HCT116 (cell line): ENCODE data around the gene ADAMTS13.

Experiments
- EZH2 ChIP-seq: fragments of 200-600 bp; sonication (generic); IDR thresholded peaks from 2 replicates; pipeline ENCODE4 v1.6.1; 2017; ENCODE audit warnings: antibody characterized with exemption, mixed run types
- EZH2phosphoT487 ChIP-seq: fragments of 200-600 bp; IDR thresholded peaks from 2 replicates; pipeline ENCODE4 v1.6.1; 2018; ENCODE audit warnings: antibody characterized with exemption, borderline replicate concordance
- POLR2A ChIP-seq: IDR thresholded peaks from 2 replicates; pipeline ENCODE4 v1.7.0; 2011; ENCODE audit warnings: borderline replicate concordance; ENCODE audit not compliant: insufficient read depth, insufficient read length; ENCODE audit errors: extremely low read depth
- POLR2AphosphoS5 ChIP-seq: IDR thresholded peaks from 2 replicates; pipeline ENCODE4 v1.6.1; 2011; ENCODE audit warnings: mild to moderate bottlenecking, low read depth, low read length, moderate library complexity
- RAD21 ChIP-seq: IDR thresholded peaks from 2 replicates; pipeline ENCODE4 v1.6.1; 2012; ENCODE audit warnings: low read depth, mild to moderate bottlenecking
- SIN3A ChIP-seq: IDR thresholded peaks from 2 replicates; pipeline ENCODE4 v1.6.1; 2012; ENCODE audit warnings: low read depth
- TCF7L2 ChIP-seq: IDR thresholded peaks from 2 replicates; pipeline ENCODE4 v1.7.0; 2011; ENCODE audit warnings: borderline replicate concordance, inconsistent platforms; ENCODE audit not compliant: insufficient read depth, insufficient read length; ENCODE audit errors: extremely low read depth
- YY1 ChIP-seq: IDR thresholded peaks from 2 replicates; pipeline ENCODE4 v1.6.1; 2011; ENCODE audit warnings: low read length, low read depth, moderate library complexity, mild to moderate bottlenecking; ENCODE audit not compliant: insufficient replicate concordance; ENCODE audit errors: extremely low read depth
- TF ChIP-seq, protein P1 (sequence below), 3 experiments: fragments of 200-600 bp in 1 of 3; sonication (generic) in 1 of 3; IDR thresholded peaks in 2 of 3; conservative IDR thresholded peaks in 1 of 3; 2 replicates each; pipeline ENCODE4 v1.5.1; 2012 to 2017; ENCODE audit warnings: low read depth in 2 of 3, low read length in 2 of 3, antibody characterized with exemption in 1 of 3, borderline replicate concordance in 1 of 3, control low read depth in 1 of 3, mild to moderate bottlenecking in 1 of 3, mixed read lengths in 1 of 3, mixed run types in 1 of 3, moderate library complexity in 1 of 3; ENCODE audit not compliant: insufficient read depth in 1 of 3
- TF ChIP-seq, protein P2 (sequence below): IDR thresholded peaks from 2 replicates; pipeline ENCODE4 v1.6.1; 2011; ENCODE audit warnings: mild to moderate bottlenecking, low read length, moderate library complexity; ENCODE audit not compliant: insufficient replicate concordance; ENCODE audit errors: extremely low read depth
- TF ChIP-seq, protein P3 (sequence below): IDR thresholded peaks from 2 replicates; pipeline ENCODE4 v1.6.1; 2012

DNA sequence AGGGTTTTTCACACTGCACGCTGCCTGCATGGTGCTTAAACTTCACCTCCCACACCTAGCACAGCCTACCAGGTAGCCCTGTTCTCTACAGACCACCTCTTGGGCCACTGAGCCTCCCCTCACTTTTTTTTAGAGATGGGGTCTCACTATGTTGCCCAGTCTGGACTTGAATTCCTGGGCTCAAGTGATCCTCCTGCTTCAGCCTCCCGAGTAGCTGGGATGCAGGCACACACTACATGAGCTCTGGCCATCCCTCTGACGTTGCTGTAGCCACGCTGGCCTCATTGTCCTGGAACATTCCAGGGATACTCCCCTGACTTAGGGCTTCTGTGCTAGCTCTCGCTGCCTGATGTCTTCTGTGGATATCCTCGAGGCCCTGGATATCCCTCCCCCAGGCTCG is 30.4 kb downstream of the ADAMTS13 start:
- no peak for TF ChIP-seq EZH2phosphoT487
- TF ChIP-seq, protein P1, sequence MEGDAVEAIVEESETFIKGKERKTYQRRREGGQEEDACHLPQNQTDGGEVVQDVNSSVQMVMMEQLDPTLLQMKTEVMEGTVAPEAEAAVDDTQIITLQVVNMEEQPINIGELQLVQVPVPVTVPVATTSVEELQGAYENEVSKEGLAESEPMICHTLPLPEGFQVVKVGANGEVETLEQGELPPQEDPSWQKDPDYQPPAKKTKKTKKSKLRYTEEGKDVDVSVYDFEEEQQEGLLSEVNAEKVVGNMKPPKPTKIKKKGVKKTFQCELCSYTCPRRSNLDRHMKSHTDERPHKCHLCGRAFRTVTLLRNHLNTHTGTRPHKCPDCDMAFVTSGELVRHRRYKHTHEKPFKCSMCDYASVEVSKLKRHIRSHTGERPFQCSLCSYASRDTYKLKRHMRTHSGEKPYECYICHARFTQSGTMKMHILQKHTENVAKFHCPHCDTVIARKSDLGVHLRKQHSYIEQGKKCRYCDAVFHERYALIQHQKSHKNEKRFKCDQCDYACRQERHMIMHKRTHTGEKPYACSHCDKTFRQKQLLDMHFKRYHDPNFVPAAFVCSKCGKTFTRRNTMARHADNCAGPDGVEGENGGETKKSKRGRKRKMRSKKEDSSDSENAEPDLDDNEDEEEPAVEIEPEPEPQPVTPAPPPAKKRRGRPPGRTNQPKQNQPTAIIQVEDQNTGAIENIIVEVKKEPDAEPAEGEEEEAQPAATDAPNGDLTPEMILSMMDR (IDR thresholded peaks at IDR 0.05 in 2 of 3, conservative IDR thresholded peaks at IDR 0.05 in 1 of 3; ENCODE audit: borderline replicate concordance in 1 of 3, insufficient read depth in 1 of 3, low read depth in 2 of 3, low read length in 2 of 3) = no peak
- TF ChIP-seq SIN3A = no peak
- no peak for TF ChIP-seq POLR2A
- no peak for TF ChIP-seq YY1
- TF ChIP-seq EZH2 = no peak
- TF ChIP-seq, protein P2, sequence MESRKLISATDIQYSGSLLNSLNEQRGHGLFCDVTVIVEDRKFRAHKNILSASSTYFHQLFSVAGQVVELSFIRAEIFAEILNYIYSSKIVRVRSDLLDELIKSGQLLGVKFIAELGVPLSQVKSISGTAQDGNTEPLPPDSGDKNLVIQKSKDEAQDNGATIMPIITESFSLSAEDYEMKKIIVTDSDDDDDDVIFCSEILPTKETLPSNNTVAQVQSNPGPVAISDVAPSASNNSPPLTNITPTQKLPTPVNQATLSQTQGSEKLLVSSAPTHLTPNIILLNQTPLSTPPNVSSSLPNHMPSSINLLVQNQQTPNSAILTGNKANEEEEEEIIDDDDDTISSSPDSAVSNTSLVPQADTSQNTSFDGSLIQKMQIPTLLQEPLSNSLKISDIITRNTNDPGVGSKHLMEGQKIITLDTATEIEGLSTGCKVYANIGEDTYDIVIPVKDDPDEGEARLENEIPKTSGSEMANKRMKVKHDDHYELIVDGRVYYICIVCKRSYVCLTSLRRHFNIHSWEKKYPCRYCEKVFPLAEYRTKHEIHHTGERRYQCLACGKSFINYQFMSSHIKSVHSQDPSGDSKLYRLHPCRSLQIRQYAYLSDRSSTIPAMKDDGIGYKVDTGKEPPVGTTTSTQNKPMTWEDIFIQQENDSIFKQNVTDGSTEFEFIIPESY = no peak
- TF ChIP-seq, protein P3, sequence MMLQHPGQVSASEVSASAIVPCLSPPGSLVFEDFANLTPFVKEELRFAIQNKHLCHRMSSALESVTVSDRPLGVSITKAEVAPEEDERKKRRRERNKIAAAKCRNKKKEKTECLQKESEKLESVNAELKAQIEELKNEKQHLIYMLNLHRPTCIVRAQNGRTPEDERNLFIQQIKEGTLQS = no peak
- no peak for TF ChIP-seq TCF7L2
- no peak for TF ChIP-seq POLR2AphosphoS5
- no peak for TF ChIP-seq RAD21
